Upper lobe of left lung (tissue), 4 donors: ENCODE results near the gene DNAAF3.

Source experiments
- CTCF ChIP-seq, 6 experiments: fragments of 450-650 bp in 4 of 6; fragments of 200-600 bp in 2 of 6; sonication (generic) in 2 of 6; IDR thresholded peaks; one replicate each; pipeline ENCODE4 v1.5.1; 2016 to 2019; ENCODE audit warnings: antibody characterized with exemption in 6 of 6
- EP300 ChIP-seq, 4 donors: sonication (generic); formaldehyde crosslinking; IDR thresholded peaks; one replicate each; pipeline ENCODE4 v1.5.1; 2017; ENCODE audit warnings: antibody characterized with exemption in 4 of 4, control low read depth in 2 of 4
- POLR2A ChIP-seq, 4 donors: fragments of 450-650 bp; IDR thresholded peaks; one replicate each; pipeline ENCODE4 v1.5.1; 2016 to 2017; ENCODE audit warnings: antibody characterized with exemption in 4 of 4, mild to moderate bottlenecking in 2 of 4
- POLR2AphosphoS5 ChIP-seq, 2 donors: sonication (generic); formaldehyde crosslinking; IDR thresholded peaks; one replicate each; pipeline ENCODE4 v1.5.1; 2017; ENCODE audit warnings: antibody characterized with exemption in 2 of 2

DNA sequence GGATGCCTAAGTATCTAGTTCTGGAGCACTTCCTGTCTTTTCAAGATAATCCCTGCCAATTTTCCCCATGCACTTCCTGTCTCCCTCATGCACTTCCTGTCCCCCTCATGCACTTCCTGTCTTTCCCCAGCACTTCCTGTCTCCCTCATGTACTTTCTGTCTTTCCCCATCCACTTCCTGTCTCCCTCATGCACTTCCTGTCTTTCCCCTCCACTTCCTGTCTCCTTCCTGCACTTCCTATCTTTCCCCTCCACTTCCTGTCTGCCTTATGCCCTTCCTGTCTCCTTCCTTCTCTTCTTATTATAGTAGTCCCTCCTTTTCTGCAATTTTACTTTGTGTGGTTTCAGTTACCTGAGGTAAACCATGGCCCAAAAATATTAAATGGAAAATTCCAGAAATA is 14.4 kb downstream of the DNAAF3 start:
- no peak for TF ChIP-seq POLR2A (IDR thresholded peaks at IDR 0.05)
- TF ChIP-seq CTCF (IDR thresholded peaks at IDR 0.05) = no peak
- no peak for TF ChIP-seq POLR2AphosphoS5 (IDR thresholded peaks at IDR 0.05)
- no peak for TF ChIP-seq EP300 (IDR thresholded peaks at IDR 0.05)
